HG02981 (cell line): ENCODE results near the gene SMIM22.

Experiments
- ATAC-seq: cut with Tn5 transposase; IDR thresholded peaks from one replicate; pipeline ENCODE4 v1.9.1; 2021; ENCODE audit warnings: mild to moderate bottlenecking, moderate library complexity; ENCODE audit not compliant: unreplicated experiment

The SMIM22 gene

DNA sequence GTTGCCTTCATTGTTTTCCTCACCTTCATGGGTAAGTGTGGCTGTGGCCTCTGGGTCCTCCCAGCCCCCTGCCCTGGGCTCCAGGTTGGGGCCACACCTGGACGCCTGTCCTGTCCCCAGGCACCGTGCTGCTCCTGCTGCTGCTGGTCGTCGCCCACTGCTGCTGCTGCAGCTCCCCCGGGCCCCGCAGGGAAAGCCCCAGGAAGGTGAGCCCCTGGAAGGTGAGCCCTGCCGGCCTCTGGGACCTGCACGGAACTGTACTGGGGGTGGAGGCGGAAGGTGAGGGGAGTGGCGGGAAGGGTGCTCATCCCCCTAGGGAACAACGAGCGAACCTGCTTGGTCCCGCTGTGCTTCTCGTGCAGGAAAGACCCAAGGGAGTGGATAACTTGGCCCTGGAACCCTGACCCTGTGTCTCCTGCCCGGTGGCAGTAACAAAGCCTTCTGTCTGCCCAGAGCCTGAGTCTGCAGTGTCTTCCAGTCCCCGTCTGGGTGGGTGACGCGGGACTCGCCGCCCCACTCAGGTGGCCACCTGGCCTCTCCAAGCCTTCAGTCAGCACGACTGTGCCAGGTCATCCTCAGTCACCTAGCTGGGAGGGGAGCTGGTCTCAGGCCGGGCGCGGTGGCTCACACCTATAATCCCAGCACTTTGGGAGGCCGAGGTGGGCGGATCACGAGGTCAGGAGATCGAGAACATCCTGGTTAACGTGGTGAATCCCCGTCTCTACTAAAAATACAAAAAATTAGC, 831 bp downstream of the SMIM22 start:
- ATAC-seq: no peak

DNA sequence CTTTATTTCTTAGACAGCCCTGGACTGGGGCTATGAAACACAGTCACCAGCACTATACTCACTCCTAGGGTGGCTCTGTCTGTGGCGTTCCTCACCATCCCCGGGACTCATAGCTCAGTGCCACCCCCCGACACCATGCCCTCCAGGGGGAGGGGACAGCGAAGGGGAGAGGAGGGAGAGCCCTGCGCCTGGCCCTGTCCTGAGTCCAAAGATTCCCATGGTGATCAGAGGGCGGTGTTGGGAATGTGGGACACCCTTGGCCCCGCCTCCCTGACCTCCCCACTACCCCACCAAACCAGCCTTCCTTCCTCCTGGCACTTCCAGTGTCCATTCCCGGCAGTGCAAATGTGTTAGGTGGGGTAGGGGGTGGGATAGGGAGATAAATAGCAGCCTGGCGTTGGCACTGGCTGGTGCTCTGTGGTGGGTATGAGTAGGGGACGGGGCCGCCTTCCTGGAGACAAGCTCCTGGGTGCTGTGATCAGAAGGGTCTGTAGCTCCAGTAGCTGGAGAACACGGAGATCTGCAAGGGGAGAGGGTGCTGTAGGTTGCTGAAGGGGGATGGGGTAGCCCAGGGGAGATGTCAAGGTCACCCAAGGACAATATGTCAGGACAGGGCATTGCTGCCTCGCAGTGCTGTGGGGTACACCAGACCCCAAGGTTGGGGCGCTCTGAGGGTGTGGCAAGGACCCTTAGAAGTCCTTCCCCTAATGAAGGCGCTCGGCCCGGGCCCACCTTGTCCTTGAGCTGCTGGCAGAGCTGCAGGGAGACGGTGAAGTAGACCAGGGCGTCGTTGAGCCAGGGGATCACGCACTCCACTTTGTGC, 2.0 kb downstream of the SMIM22 start:
- ATAC-seq: no peak

DNA sequence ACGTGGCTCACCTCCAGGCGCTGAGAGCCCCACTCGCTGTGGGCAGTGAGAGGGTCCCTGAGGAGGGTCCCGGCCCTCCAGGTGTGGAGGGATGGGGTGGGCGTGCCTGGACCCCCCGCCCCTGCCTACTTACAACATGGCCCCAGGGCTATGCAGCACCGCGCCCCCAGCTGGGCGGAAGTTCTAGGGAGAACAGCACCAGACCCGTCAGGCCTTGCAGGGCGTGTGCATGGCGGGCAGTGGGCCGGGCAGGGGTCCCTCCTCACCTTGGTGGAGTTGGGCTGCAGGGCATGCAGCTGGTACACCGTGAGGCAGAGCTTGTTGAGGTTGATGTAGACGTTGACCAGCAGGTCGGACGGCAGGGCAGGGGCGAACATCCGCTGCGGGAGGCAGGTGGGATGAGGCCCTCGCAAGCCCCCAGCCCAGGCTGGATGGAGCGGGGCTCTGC, 2.7 kb downstream of the SMIM22 start:
- ATAC-seq: no peak

DNA sequence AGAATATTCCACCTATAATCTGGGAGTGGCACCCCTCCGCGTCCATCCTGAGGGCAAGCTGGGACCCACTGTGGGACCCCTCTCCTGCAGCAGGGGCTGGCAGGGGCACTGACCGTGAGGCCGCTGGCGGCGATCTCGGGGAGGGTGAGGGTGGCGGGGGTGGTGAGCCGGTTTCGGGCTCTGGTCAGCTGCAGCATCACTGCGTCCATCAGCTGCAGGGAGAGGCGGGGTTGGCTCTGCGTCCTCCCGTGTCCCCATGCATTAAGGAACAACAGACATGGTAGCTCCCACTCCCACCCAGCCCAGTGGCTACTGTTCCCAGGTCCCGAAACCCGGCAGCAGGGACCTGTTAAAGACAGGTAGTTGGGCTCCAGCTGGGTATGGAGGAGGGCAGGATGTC, 3.3 kb downstream of the SMIM22 start:
- no peak for ATAC-seq

DNA sequence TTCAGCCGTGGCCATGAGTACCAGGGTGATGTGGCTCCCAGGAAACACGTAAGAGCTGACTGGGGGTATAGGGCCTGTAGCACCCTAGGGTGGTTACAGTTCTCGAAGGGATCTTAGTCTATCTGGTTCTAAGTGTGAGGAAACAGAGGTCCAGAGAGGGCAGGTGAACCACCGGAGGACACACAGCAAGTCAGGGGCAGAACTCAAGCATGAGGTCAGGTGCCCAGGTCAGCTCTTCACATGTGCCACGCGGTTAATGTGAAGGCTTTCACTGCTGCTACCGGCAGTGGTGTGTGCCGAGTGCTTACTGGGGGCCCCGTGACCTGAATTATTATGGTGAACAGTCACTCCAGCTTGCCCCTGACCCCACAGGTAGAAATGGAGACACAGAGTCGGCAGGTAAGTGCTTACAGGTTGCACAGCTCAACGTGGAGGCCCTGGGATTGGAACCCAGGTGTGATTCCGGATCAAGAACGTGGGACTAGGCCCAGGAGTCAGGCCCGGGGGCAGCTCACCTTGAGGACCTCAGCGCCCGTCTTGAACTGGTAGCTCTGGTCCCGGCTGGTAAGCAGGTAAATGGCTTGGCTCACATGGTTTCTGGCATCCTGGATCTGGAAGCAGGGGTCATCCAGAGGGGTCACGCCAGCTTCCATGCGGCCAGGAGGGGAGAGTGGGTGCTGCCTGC, 4.1 kb downstream of the SMIM22 start:
- ATAC-seq: no peak

DNA sequence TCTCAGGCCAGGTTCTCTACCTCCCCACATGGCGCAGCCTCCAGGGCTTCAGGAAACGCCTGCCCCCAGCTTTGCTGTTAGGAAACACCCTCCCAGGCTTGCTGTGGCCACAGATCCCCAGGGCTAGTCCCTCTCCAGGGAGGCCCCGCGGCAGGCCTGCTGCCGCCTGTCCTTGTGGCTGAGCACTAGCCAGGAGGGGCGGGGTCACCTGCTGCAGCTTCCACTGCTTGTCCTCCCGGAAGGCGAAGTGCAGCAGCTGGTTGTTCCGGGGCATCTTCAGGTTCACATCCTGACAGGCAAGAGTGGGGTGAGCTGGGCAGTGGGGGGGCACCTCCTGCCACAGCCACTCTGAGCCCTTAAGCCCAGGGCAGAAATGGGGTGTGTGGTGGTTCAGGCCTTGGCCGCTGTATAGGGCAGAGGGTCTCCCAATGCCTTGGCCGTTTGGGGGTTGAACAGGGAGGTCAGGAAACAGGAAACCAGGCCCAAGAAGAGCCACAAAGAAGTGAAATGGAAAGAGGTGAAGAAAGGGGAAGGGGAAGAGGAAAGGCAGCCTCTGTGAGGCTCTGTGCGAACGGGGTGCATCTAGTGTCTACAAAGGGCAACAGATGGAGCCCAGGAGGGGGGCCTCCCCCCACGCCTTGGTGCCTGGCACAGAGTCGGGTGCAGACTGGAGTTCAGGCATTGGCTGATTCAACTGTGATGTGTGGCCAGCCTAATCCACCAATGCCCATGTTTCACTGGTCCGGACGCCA, 5.3 kb downstream of the SMIM22 start:
- ATAC-seq: no peak

DNA sequence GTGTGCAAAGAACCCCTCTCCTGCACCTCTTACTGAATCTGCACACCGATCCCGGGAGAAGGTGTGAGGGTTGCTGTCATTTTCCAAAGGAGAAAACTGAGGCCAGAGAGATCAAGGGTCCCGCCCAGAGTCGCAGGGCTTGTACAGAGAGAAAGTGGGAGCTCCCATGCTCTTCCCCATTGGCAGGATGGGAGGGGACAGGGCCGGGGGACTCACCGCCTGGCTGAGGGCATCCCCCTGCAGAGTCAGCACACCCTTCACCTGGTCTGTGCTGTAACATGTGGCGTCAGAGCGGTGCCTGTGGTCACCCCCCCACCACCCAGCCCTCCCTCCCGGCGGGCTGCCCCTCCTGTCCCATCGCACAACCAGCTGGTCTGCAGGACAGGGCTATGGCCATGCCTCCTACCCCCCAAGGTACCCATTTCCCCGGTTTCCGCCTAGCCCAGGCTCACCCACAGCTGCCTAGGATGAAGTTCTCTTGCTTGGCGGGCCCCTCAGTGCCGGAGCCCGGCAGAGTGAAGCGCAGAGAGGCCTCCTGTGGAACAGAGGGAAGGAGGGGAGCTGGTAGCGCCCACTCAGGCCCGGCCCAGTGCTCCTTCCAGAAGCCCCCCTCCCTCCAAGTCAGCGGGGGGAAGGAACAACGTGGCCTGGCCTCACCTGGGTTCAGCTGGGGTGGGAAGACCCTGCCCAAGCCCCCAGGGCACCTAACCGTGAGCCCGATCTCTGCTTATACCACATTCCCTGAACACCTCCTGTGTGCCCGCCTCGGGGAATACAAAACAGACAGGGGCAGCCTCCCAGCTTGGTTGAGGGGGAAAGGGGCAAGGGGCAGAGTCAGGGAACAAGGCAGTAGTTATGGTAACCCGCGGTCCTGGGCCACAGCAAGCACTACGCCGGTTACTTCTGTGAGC, 6.1 kb downstream of the SMIM22 start:
- no peak for ATAC-seq

DNA sequence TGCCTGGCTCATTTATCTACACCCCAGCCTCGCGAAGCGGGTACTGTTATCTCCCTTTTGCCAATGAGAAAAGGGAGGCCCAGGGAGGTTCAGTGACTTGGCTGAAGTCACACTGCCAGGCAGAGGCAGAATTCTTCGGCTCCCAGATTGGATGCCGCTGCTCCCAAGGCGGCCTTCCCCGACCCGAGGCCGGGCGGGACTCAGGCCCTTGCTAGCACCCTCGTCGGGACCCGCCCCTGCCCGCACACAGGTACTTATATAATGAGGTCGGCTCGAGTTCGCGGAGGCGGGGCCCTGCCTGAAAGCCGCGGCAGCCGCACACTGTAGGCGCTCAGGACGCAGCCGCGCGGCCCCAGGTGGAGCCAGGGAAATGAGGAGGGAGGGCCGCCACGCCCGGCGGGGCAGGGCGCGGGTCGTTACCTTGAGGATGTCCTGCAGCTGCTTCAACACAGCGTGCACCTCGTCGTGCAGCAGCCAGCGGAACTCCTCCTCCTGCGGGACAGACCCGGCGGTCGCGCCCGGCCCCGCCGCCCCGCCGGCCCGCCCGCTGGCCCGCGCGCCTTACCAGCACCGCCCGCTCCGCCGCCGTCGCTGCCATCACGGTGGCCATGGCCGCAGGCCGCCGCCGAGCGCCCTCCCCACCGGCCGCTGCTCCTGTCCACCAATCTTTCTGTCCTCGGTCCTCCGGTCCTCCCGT, 6.9 kb downstream of the SMIM22 start, which contains the start of gene ROGDI:
Gene ROGDI, minus strand, starts transcription at position 672 of the 697 bp plus-strand sequence. Its CDS starts 62 bp downstream, at position 610.
- peak; percentile 41 for ATAC-seq

DNA sequence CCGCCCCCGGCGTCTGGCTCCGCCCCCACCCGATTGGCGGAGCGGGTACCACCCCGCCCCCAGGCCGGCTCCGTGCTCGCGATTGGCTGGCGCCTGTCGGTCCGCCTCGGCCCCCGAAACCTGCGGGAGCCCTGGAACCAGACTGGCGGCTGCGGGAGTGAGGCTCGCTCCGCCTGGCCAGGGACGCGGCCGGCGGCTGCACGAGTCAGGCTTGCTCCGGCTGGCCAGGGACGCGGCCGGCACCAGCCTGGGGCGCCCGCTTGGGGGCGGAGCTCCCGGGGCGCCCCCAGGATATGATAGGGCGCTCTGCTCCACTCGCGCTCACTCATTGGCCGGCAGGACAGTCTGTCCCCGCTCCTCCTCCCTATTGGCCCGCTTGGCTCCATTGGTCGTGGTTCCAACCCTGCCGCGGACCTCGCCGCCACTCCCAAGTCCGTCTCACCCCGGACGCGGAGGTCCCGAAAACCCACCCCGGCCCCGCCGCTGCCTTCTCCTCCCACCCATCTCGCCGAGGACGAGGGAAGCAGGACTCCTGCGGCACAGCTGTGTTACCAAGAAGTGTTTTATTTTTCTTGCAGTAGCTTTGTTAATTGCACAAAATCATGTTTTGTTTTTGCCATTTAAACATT, 7.6 kb downstream of the SMIM22 start:
- ATAC-seq: peak; percentile 93

DNA sequence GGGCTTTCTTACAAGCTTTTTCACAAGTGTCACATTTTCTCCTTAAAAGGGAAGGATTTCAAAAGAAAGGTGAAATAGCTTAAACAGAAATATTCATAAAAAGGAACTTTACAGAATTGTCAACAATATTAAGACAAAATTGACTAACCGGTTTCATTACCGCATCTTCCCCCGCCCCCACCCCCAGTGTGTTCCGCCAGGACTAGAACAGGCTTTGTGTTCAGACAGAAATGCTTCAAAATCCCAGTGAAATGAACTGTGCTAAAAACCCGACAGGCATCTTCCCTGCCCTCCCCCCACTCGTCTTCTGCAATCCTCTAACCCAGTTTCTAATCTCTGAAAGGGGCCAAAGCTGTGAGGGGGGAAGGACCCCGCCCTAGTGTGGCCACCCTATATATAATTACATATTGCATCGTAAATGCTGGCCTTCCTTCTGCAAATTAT, 8.3 kb downstream of the SMIM22 start:
- ATAC-seq: no peak

DNA sequence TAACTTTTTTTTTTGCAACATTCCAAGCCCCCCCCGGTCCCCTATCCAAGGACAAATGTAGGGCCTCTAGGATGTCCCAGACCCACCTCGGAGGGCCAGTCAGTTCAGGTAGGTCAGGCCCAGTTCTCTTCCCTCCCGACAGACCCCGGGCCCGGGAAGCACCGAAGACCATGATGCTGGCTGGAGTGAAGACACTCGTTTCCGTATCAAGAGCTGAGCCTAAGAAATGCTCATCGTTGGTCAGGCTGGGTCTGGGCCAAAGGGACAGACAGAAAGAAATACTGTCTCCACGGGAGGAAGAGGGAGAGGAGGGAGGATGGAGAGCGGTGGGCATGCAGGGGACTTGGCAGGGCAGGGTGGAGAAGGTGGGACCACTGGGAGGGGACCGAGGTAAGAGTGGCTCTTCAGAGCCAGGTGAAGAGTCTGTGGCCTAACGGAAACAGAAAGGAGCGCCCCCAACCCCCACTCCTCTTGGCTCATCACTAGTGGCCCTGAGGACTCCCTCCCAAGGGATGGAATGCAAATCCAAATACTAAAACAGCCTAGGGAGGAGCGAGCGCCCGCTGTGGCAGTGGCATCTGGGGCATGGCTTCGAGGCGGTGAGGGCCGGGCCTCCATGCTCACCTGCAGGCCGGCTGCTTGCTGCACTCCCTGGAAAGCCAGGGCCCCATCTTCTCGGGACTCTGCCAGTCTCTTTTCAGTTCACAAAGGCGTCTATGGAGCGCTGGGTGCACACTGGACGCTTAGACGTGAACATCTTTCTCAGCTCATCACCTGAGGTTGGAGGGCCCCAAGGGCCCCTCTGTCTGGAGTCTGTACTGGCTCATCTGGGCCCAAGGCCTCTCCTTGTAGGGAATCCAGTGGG, 9.0 kb downstream of the SMIM22 start:
- ATAC-seq: no peak

DNA sequence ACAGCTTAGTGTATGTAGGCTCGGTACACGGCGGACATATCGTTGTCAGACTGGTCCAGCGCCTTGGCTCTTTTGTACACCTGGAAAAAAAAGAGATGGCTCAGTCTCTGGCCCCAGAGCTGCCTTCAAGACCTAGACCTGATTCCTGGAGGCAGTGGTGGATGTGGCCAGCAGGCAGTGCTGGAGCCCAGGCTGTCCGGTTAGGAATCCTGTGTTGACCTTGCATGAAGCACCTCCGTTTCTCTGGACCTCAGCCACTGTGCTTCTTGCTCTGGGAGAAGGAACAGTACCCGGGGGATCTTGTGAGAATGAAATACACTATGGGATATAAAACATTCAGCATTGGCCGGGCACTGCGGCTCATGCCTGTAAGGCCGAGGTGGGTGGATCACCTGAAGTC, 10.1 kb downstream of the SMIM22 start:
- ATAC-seq: no peak

DNA sequence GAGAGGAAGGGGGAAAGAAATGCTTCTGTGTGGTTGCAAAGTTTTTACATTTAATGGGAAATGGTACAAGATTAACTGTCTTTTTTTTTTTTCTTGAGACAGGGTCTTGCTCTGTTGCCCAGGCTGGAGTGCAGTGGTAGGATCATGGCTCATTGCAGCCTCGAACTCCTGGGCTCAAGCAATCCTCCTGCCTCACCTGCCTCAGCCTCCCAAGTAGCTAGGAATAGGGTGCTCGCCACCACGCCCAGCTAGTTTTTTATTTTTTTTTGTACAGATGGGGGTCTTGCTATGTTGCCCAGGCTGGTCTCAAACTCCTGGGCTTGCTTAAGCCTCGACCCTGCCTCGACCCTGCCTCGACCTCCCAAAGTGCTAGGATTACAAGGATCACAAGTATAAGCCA, 11.1 kb downstream of the SMIM22 start:
- ATAC-seq: no peak

DNA sequence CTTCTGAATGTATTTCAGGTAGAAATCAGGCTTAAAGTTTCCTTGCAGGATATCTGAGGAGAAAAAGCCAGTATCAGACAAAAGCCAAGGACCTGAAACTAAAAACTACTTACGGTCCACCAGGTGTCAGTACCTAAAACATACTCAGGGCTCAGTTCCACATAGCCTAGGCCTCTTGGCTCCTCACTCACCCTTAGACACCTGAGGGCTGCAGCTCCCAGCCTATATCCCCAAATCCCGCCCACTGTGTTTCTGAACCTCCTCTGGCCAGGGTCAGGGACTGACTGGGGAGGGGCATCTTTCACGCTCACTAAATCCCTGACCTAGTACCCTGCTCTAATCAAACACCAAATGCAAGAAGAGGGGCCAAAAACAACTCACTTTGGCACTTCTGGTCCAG, 16.1 kb downstream of the SMIM22 start:
- no peak for ATAC-seq

DNA sequence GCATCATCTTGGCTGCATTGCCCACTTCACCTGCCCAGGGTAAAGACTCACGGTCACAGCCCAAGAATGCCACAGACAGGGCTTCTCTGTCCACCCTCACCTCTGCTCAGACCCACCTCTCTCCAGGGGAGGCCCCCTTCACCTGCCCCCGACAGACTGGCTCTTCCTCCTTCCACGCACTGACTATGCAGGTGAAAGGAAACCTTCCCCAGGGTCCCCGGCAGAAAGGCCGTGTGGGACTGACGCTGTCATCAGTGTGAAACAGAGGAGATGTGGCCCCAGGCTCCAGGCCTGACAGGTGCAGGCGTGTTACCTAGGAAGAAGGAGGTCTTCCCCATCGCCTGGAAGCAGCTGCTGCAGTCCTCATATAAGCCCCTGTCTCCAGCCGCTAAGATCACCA, 16.6 kb downstream of the SMIM22 start:
- no peak for ATAC-seq

DNA sequence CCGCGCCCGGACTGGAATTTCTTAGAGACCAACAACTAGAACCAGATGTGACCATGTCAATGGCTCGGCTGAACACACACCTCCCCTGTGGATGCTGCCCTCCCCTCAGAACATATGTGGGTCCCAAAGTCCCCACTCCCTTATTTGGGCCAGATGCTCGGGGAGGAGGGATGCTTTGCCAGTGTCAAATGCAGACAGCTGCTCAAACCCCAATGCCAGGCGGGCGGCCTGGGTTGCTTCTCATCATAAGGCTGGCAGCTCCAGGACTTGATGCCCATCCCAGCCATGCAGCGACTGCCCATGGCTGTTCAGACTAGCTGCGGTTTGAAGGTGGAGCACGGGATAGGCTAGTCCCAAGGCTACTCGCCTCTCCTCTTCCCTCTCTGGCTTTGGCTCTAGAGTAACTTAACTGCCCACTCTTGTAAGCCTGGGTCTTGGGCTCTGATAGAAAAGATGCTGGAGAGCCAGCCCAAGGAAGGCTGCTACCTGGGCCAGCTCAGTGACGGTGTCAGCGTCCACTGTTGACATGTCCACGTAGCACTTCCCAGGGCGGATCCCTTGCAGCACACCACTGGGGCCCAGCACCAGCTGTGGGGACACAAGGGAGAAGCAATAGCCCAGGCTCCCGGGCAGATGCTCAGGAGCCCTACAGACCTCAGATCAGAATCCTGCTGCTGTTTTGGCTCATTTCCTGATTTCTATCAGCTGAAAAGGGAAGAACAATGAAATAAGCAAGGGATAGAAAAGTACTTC, 18.3 kb downstream of the SMIM22 start:
- no peak for ATAC-seq

DNA sequence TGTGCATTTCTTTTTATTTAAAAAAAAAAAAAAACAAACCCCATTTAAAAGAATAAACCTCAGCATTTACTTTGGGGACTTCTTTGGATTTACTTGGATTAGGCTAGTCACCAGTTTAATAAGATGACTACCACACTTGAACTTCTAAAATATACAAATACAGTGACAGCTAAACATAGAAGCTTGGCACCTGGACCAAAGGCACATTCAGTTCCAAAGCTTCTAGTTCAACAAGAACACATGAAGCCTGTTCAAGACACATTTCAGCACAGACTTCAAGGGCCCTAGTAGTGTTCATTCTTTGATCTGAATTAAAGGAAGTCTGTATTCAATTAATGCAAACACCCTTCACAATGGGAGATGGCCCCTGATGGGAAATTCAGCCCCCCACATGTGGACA, 18.9 kb downstream of the SMIM22 start:
- ATAC-seq: no peak
